ENCODE results near the gene CBFA2T2. TPM values are rescaled to one million over a fixed set of nuclear protein-coding genes. Genes with fewer than 3 reads are reported as not detected.
A peak's percentile ranks its signal among the peaks of the same experiment; 100 is the strongest.

CBFA2T2 gene
- total RNA-seq, 2 donors from 2014 or later: 11.6 to 12.2 TPM

DNA sequence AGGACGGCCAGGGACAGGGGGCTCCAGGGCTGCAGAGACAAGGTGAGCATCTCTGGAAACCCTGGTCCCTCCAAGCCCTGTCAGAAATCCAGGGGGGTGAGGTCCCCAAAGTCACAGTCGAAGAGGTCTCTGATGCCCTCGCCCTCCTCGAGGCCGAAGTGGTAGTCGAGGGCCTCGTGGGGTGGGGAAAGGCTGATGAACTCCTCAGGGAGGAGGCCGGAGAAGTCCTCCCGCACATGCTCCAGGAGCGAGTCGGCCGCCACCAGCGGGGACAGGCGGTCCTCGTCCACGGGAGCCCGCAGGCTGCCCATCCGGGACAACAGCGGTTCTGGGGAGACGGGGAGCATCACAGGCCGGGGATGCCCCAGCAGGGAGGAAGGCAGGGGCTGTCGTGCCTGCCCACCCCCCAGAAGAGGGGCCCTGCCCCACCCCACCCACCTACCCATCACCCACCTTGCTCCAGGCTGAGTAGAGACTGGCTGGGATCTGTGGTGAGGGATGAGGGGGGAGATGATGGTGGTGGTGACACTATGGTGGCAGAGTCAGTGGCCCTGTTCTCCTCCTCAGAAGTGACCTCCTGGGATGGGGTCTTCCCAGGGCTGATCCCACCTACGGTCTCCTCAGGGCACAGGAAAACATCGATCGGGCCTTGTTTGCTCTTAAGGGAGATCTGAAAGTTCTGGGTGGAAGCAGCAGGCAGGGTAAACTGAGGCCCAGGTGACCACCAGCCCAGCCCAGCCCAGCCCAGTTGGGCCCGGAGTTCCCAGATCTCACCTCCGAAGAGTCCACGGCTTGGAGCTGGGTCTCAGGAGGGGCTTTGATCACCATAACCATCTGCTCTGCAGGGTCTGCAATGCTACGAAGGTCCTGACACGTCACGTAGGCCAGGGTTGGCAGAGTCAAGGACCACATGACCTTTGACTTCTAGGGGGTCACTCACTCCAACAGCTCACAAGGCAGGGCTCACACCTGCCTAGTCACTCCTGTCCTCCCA, 187.1 kb downstream of the CBFA2T2 start:
- no peaks in the 10 kb centered on the region for H3K27me3 Mint-ChIP-seq
- no peak overlapping the region for H3K27ac Mint-ChIP-seq
- ATAC-seq (no peak), DNase-seq (ENCODE audit: low spot score) (no peak)
- H3K4me1 Mint-ChIP-seq (ENCODE audit: low read depth in 2 of 2): peaks cover 31 to 43% of the 10 kb centered on the region in 2 donors
- H3K4me3 Mint-ChIP-seq: no peak overlapping the region
- no peaks in the 10 kb centered on the region for H3K36me3 Mint-ChIP-seq
- H3K9me3 Mint-ChIP-seq: no peaks in the 10 kb centered on the region

DNA sequence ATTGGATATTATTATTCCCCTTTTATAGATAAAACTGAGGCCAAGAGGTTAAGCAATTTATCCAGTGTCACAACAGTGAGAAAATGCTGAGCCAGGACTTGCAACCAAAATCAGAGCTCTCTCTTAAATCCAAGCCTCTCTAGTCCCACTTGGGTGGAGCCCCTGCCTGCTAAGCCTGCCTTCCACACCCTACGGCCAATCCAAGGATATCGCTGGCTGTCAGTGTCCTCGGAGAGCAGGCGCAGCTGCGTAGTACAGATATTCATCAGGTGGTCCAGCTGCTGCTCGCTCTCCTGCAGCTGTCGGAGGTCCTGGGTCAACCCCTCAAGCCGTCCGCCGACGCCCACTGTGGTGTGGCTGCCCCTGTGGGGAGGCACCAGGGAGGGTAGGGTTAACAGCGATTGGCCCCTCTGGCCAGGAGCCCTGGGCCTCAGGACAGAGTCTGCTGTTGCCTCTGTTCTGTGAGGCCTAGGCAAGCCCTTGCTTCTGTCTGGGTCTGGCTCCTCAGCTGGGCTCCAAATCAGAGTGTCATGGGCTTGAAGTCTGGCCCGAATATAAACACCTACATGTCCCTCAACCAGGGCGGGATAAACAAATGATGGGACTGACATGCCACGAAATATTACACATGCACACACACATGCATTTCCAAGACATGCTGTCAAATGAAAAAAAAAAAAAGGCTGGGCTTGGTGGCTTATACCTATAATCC, 188.3 kb downstream of the CBFA2T2 start:
- ATAC-seq (no peak), DNase-seq (ENCODE audit: low spot score) (no peak)
- H3K27ac Mint-ChIP-seq: peak overlapping the region in 1 of 2 donors; percentile 63
- no peaks in the 10 kb centered on the region for H3K27me3 Mint-ChIP-seq
- no peaks in the 10 kb centered on the region for H3K9me3 Mint-ChIP-seq
- peaks cover 31 to 40% of the 10 kb centered on the region in 2 donors for H3K4me1 Mint-ChIP-seq (ENCODE audit: low read depth in 2 of 2)
- H3K36me3 Mint-ChIP-seq: no peaks in the 10 kb centered on the region
- no peak overlapping the region for H3K4me3 Mint-ChIP-seq

DNA sequence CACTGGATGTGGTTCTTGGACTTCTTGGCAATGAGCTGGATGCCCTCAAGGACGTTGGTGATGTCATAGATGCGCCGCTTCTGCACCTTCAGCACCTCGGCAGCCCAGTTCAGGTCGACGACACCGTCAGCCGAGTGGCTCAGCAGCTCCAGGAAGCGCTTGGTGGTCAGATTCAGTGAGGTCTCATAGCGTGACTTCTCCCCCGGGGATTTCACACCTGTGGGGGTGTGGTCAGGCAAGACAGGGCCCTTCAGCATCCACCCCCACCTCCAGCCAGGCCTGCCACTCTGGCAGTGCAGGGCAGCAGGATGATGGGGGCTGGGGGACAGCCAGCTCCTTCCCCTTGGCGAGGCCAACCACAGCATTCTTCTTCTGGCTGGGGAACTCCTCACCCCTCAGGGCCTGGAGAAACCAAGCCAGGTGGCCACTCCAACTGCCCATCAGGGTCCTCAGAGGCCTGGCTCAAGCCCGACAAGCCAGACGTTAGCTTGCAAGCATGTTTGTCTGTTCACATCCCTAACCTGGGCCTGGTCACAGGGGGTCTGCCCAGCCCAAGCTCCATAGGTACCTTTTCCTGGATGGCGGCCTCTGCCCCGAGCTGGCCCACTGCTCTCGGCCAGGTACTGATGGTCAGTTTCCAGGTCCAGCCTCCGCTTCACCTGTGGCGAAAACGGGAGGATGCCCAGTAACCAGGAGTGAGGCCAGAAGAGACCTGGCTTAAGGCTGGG, 190.0 kb downstream of the CBFA2T2 start:
- ATAC-seq (peak; percentile 62 to 67), DNase-seq (ENCODE audit: low spot score) (no peak)
- Mint-ChIP-seq H3K36me3 (no peaks in the 10 kb centered on the region), H3K27ac (peak overlapping the region in 1 of 2 donors; percentile 23), H3K9me3 (no peaks in the 10 kb centered on the region), H3K4me1 (ENCODE audit: low read depth in 2 of 2) (peaks cover 29 to 36% of the 10 kb centered on the region in 2 donors), H3K27me3 (no peaks in the 10 kb centered on the region), H3K4me3 (no peak overlapping the region)

DNA sequence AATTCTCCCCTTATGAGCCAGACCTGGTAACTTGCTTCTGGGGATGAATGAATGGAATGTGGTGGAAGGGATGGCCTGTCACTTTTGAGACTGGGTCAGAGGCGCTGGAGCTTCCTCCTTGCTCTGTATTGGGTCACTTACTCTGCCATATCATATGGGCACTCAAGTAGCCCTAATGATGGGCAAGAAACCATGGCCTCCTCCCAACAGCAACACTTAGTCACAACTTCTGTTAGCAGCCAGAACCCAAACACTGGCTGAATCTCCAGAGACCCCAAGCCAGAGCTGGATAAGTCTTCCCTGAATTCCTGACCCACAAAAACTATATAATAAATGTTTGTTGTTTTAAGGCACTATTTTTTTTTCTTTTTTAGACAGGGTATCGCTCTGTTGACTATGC, 190.8 kb downstream of the CBFA2T2 start:
- Mint-ChIP-seq H3K27ac (peak overlapping the region in 1 of 2 donors; percentile 23), H3K9me3 (no peaks in the 10 kb centered on the region), H3K4me3 (peak overlapping the region; percentile 38), H3K36me3 (no peaks in the 10 kb centered on the region), H3K4me1 (ENCODE audit: low read depth in 2 of 2) (peaks cover 30 to 32% of the 10 kb centered on the region in 2 donors), H3K27me3 (no peaks in the 10 kb centered on the region)
- ATAC-seq: no peak
- DNase-seq (ENCODE audit: low spot score): no peak

DNA sequence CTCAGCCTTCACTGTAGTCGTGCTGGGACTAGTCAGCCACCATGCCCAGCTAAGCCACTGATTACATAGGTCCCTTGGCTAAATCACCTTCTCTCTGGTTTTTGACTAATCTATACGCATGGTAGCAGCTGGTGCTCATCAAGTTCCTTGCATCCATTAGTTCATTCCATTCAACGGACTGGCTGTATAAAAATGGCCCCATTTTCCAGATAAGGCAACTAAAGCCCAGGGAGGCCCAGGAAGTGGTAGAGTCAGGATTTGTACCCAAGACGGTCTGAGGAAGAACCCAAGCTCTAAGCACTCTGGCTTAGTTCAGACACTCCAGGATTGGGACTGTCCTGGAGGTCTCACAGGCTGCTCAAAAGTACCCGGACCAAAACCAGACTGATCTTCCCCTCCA, 191.4 kb downstream of the CBFA2T2 start:
- no peaks in the 10 kb centered on the region for H3K36me3 Mint-ChIP-seq
- no peaks in the 10 kb centered on the region for H3K9me3 Mint-ChIP-seq
- no peak for DNase-seq (ENCODE audit: low spot score)
- ATAC-seq: no peak
- no peaks in the 10 kb centered on the region for H3K27me3 Mint-ChIP-seq
- H3K4me1 Mint-ChIP-seq (ENCODE audit: low read depth in 2 of 2): peaks cover 30 to 32% of the 10 kb centered on the region in 2 donors
- peak overlapping the region in 1 of 2 donors; percentile 21 for H3K27ac Mint-ChIP-seq
- peak overlapping the region; percentile 58 for H3K4me3 Mint-ChIP-seq

DNA sequence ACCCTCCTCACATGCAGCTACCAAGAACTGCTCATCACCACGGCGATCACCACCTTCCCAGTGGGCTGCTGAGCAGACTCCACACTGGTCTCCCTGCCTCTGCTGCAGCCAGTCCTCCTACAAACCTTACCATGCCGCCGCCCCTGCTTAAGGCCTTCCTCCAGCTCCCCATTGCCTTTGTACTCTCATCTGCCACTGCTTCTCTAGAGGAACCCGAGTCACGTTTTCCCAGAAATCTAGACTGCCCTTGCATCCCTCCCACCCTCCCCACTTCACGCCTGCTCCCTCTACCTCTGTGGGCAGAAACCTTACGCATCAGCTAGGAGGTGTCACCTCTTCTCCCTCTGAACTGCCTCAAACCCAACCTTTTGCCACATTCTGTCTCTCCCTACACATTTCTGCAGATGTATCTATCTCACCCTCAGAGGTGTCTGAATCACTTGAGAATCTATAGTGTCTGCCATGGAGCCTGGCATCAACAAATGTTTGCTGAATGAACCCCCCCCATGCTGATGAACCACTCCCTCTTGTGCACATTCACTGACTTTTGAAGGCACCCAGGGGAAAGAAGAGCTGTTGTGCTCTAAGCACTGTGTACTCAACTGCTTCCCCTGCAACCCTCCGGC, 191.9 kb downstream of the CBFA2T2 start:
- DNase-seq (ENCODE audit: low spot score) (no peak), ATAC-seq (no peak)
- Mint-ChIP-seq H3K27ac (peak overlapping the region in 1 of 2 donors; percentile 21), H3K36me3 (no peaks in the 10 kb centered on the region), H3K9me3 (no peaks in the 10 kb centered on the region), H3K27me3 (no peaks in the 10 kb centered on the region), H3K4me1 (ENCODE audit: low read depth in 2 of 2) (peaks cover 34 to 37% of the 10 kb centered on the region in 2 donors), H3K4me3 (peak overlapping the region; percentile 58)

DNA sequence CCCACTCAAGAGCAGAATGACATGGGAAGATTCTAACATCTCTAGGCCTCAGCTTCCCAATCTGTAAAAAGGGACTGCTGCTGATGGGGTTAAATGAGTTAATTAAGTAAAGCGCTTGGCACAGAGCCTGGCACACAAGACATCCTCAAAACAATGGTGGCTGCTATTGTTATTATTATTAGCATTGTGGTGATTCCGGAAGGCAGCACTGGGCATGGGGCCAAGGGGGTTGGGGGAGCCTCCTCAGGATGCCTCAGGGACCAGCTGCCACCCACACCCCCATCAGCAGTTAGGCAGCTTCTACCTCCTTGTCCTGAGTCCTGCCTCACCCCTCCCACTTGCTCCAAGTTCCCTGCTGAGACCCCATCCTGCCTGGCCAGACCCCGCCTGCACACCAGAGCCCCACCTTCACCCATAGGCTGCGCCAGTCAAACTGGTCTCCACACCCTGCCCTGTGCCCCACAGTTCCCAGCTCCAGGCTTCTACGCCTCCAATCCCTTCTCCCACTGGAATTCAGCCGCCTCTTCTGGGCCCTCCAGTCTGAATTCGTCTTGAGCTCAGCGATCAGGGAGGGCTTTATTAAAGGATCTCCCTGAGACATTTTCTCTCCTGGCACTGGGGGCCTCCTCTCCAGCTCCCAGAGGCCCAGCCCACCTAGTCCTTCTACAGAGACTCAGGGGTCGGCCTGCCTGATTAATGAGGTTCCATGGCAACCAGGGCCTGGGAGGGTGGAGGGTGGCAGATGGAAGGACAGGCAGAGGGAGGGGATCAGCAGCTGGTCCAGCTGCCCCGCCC, 194.8 kb downstream of the CBFA2T2 start:
- H3K27ac Mint-ChIP-seq: peak overlapping the region; percentile 74 to 84
- DNase-seq (ENCODE audit: low spot score): no peak
- peaks cover 44 to 56% of the 10 kb centered on the region in 2 donors for H3K4me1 Mint-ChIP-seq (ENCODE audit: low read depth in 2 of 2)
- ATAC-seq: no peak
- no peaks in the 10 kb centered on the region for H3K36me3 Mint-ChIP-seq
- H3K4me3 Mint-ChIP-seq: peak overlapping the region; percentile 88
- H3K9me3 Mint-ChIP-seq: no peaks in the 10 kb centered on the region
- no peaks in the 10 kb centered on the region for H3K27me3 Mint-ChIP-seq

DNA sequence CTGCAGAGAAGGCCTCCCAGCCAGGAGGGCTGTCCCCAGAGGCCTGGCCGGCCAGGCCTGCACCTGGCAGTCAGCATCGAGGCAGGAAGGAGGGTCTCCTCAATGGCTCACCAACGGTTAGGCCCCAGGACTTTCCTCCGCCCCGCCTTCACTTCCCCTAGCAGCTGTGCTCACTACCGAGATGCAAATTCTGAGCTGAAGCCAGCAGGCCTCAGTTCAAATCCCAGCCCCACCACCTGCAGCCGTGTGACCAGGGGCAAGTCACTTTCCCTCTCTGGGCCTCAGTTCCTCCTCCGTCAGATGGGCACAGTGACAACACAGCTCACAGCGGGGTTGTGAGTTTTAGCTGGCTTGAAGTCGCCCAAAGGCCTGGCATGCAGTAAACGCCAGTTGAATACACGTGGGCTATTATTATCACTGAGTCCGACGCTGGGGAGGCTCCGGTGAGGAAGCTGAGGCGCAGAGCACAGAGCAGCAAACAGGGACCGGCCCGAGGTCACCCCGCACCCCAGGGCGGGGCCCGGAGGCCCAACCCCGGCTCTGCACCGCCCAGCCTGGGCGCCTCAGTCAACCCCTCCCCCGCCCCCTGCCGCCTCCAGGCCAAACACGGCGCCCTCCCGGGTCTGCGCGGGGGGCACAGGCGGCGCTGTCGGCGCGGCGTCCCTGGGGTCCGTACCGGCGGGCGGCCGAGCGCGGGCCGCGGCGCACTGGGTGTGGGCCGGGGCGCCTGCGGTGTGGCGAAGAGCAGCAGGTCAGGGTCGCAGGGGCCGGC, 195.6 kb downstream of the CBFA2T2 start:
- peaks cover 48 to 59% of the 10 kb centered on the region in 2 donors for H3K4me1 Mint-ChIP-seq (ENCODE audit: low read depth in 2 of 2)
- H3K27ac Mint-ChIP-seq: peak overlapping the region; percentile 74 to 84
- peak; percentile 56 to 71 for ATAC-seq
- DNase-seq (ENCODE audit: low spot score): no peak
- peak overlapping the region; percentile 88 for H3K4me3 Mint-ChIP-seq
- H3K9me3 Mint-ChIP-seq: no peaks in the 10 kb centered on the region
- H3K36me3 Mint-ChIP-seq: no peaks in the 10 kb centered on the region
- H3K27me3 Mint-ChIP-seq: no peaks in the 10 kb centered on the region

DNA sequence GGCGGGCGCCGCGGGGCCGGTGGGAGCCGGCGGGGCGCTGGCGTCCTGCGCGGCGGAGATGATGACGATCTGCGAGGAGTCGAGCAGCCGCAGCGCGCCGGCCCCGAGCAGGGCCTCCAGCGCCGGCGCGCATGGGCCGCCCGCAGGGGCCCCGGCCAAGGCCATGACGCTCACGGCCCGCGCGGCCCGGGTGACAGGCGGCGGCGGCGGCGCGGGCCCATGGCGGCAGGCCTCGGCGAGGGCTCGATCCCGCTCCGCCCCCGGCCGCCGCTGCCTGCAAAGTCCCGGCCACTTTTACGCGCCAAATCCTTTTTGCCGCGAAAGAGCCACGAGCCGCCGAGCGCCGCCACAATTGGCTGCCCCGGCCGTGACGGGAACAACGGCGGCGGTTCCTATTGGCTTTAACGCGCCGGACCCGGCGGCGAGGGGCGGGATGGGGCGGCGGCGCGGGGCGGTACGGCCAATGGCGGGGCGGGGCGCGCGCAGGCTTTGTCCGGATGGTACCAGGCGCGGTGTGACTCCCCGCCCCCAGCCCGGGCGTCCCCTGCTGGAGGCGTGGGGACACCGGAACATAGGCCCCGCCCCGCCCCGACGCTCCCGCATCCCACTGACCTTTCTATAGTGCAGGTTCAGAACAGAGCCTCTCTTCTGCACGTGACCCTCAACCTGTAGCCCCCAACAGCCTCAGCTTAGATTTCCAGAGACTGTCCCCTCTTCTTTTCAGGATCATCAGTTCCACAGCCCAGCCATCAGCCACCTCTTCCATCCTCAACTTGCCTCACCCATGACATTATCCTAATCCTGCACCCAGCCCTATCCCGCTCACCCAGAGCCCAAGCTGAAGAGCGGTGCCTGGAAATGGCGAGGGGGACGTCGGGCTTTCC, 196.4 kb downstream of the CBFA2T2 start, which contains the start of gene E2F1:
TSS of gene E2F1 (minus strand) at position 286 of the 884 bp plus-strand sequence. CDS start at position 165, 121 bp downstream.
- Mint-ChIP-seq H3K4me3 (peak within 1 kb of the TSS; percentile 88), H3K9me3 (no peaks in the 10 kb centered on the region), H3K27ac (peak within 1 kb of the TSS; percentile 78 to 84), H3K4me1 (ENCODE audit: low read depth in 2 of 2) (peaks cover 44 to 53% of the 10 kb centered on the region in 2 donors), H3K36me3 (no peaks in the 10 kb centered on the region), H3K27me3 (no peaks in the 10 kb centered on the region)
- peak; percentile 94 to 98 for ATAC-seq
- DNase-seq (ENCODE audit: low spot score): peak; percentile 97

DNA sequence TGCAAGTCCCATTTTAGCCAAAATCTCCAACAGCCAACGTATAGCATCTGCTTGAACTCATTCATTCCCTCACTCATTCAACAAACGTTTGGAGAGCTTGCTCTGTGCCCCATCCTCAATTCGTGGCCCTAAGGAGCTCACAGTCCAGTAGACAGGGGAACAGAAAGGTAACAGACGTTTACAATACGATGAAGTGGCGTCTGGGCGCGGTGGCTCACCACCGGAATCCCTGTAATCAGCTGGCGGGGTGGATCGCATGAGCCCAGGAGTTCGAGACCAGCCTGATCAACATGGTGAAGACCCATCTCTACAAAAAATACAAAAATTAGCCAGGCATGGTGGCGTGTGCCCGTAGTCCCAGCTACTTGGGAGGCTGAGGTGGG, 197.1 kb downstream of the CBFA2T2 start:
- Mint-ChIP-seq H3K4me1 (ENCODE audit: low read depth in 2 of 2) (peaks cover 42 to 47% of the 10 kb centered on the region in 2 donors), H3K36me3 (no peaks in the 10 kb centered on the region), H3K9me3 (no peaks in the 10 kb centered on the region), H3K4me3 (peak overlapping the region; percentile 74), H3K27me3 (no peaks in the 10 kb centered on the region), H3K27ac (peak overlapping the region; percentile 32 to 78)
- DNase-seq (ENCODE audit: low spot score): no peak
- no peak for ATAC-seq

DNA sequence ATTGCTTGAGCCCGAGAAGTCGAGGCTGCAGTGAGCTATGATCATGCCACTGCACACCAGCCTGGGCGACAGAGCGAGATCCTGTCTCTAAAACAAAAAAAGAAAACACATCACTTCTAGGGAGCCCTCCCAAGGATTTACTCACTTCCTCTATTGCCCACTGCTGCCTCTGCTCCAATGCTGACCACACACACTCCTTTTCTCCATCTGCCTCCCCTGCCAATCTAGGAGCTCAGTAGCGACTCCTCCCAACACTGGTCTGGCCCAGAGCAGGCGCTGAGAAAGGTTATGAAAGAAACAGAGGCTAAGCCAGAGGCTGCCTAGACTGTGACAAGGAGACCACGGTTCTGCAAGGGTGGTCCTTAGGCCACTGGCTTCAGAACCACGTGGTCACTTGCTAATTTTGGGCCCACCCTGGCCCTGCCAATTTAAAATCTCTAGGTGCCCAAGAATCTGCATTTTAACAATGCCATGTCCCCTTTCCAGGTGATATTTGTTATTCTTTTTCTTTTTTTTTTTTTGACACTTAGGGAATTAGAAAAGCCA, 197.5 kb downstream of the CBFA2T2 start:
- H3K27me3 Mint-ChIP-seq: no peaks in the 10 kb centered on the region
- peaks cover 37 to 44% of the 10 kb centered on the region in 2 donors for H3K4me1 Mint-ChIP-seq (ENCODE audit: low read depth in 2 of 2)
- no peaks in the 10 kb centered on the region for H3K36me3 Mint-ChIP-seq
- H3K4me3 Mint-ChIP-seq: no peak overlapping the region
- H3K27ac Mint-ChIP-seq: peak overlapping the region in 1 of 2 donors; percentile 56
- DNase-seq (ENCODE audit: low spot score): no peak
- ATAC-seq: no peak
- H3K9me3 Mint-ChIP-seq: no peaks in the 10 kb centered on the region

Data from natural killer cell treated with Interleukin-12 subunit alpha and Interleukin-12 subunit beta and Interleukin-15 and Interleukin-18, amount 100 ng/mL, for 72 hours (primary cell).